Lower leg skin (tissue), 3 donors: ENCODE data around the gene UBLCP1.

Experiments
- CTCF ChIP-seq, 3 donors: fragments of 450-650 bp; IDR thresholded peaks; one replicate each; pipeline ENCODE4 v1.5.1; 2016; ENCODE audit warnings: antibody characterized with exemption in 3 of 3, mild to moderate bottlenecking in 3 of 3, moderate library complexity in 2 of 3
- POLR2A ChIP-seq, 2 donors: fragments of 450-650 bp; IDR thresholded peaks; one replicate each; pipeline ENCODE4 v1.6.1; 2016 to 2017; ENCODE audit warnings: antibody characterized with exemption in 2 of 2, mild to moderate bottlenecking in 1 of 2, moderate library complexity in 1 of 2

- TF ChIP-seq CTCF (IDR thresholded peaks at IDR 0.05) (no peak), POLR2A (IDR thresholded peaks at IDR 0.05) (no peak)
Measured at GRCh38 chr5:159241946-159242552, 21.0 kb upstream of the UBLCP1 start.
